Measurements from ENCODE around the gene TIGD3. TPM values are rescaled to one million over a fixed set of nuclear protein-coding genes. Genes with fewer than 3 reads are reported as not detected.

The TIGD3 gene
- total and polyA plus RNA-seq, 7 experiments from 2014 or later: 0.39 to 2.0 (median 1.1) TPM

GRCh38 chr11:65392186-65392829, 37.8 kb downstream of the TIGD3 start:
- H3K27me3 ChIP-seq (ENCODE audit: control insufficient read depth in 2 of 2, insufficient read depth in 2 of 2, low read length in 2 of 2): no peaks in the 10 kb centered on the region
- H3K4me3 ChIP-seq (ENCODE audit: low read length): no peak overlapping the region
- H3K27ac Mint-ChIP-seq: peak overlapping the region in 3 of 9 donors; percentile 43 to 65 (median 48)
- H3K27me3 Mint-ChIP-seq: no peaks in the 10 kb centered on the region
- ChIA-PET CTCF (interaction anchor here (1.9 kb wide), 1 partner anchor 23 kb away, joined by 5 read pairs; no protein-coding TSS in a partner anchor), POLR2A (interaction anchor here (0.6 to 17.2 kb wide), 4 partner anchors 10 to 111 kb away, joined by 3 to 460 read pairs (median 5); partner anchors contain the start of genes MALAT1, NEAT1 and SLC25A45)
- peaks cover 0 to 1% (median 0%) of the 10 kb centered on the region in 11 donors for H3K9me3 Mint-ChIP-seq
- DNase-seq: no peak
- H3K36me3 ChIP-seq (ENCODE audit: control insufficient read depth in 2 of 3, insufficient read depth in 3 of 3, low read length in 3 of 3): peaks cover 0 to 76% (median 11%) of the 10 kb centered on the region in 3 experiments
- H3K36me3 Mint-ChIP-seq: peaks cover 0 to 9% (median 3%) of the 10 kb centered on the region in 5 donors
- no peak overlapping the region for H3K27ac ChIP-seq (ENCODE audit: low read depth, low read length)
- peaks cover 27 to 28% of the 10 kb centered on the region in 2 donors for H3K4me1 ChIP-seq (ENCODE audit: control insufficient read depth in 2 of 2, insufficient read depth in 2 of 2, low read length in 2 of 2)
- H3K4me1 Mint-ChIP-seq: peaks cover 27 to 40% (median 29%) of the 10 kb centered on the region in 7 donors
- H3K4me3 Mint-ChIP-seq: peak overlapping the region in 1 of 10 donors; percentile 39
- intact Hi-C loops (cut with micrococcal nuclease): no loop called here
- ATAC-seq: no peak
- no peaks in the 10 kb centered on the region for H3K9me3 ChIP-seq (ENCODE audit: control insufficient read depth in 2 of 3, low read length in 3 of 3)

- Mint-ChIP-seq H3K4me1 (peaks cover 24 to 36% (median 28%) of the 10 kb centered on the region in 7 donors), H3K36me3 (peaks cover 0 to 10% (median 4%) of the 10 kb centered on the region in 5 donors), H3K27ac (peak overlapping the region in 2 of 9 donors; percentile 48 to 65), H3K27me3 (no peaks in the 10 kb centered on the region), H3K9me3 (peaks cover 0 to 2% (median 0%) of the 10 kb centered on the region in 11 donors), H3K4me3 (peak overlapping the region in 1 of 10 donors; percentile 20)
- H3K4me1 ChIP-seq (ENCODE audit: control insufficient read depth in 2 of 2, insufficient read depth in 2 of 2, low read length in 2 of 2): peaks cover 21 to 25% of the 10 kb centered on the region in 2 donors
- no peak for DNase-seq
- CTCF ChIA-PET: interaction anchor here (1.9 kb wide), 1 partner anchor 23 kb away, joined by 5 read pairs; no protein-coding TSS in a partner anchor
- H3K27ac ChIP-seq (ENCODE audit: low read depth, low read length): no peak overlapping the region
- POLR2A ChIA-PET: interaction anchor here (1.0 to 17.2 kb wide), 3 partner anchors 10 to 111 kb away, joined by 3 to 460 read pairs (median 5); partner anchors contain the start of genes MALAT1, NEAT1 and SLC25A45
- ATAC-seq: no peak
- H3K9me3 ChIP-seq (ENCODE audit: control insufficient read depth in 2 of 3, low read length in 3 of 3): no peaks in the 10 kb centered on the region
- no peaks in the 10 kb centered on the region for H3K27me3 ChIP-seq (ENCODE audit: control insufficient read depth in 2 of 2, insufficient read depth in 2 of 2, low read length in 2 of 2)
- H3K36me3 ChIP-seq (ENCODE audit: control insufficient read depth in 2 of 3, insufficient read depth in 3 of 3, low read length in 3 of 3): peaks cover 0 to 82% (median 13%) of the 10 kb centered on the region in 3 experiments
- intact Hi-C loops (cut with micrococcal nuclease): no loop called here
- no peak overlapping the region for H3K4me3 ChIP-seq (ENCODE audit: low read length)
Measured at GRCh38 chr11:65392899-65393298, 38.3 kb downstream of the TIGD3 start.

DNA sequence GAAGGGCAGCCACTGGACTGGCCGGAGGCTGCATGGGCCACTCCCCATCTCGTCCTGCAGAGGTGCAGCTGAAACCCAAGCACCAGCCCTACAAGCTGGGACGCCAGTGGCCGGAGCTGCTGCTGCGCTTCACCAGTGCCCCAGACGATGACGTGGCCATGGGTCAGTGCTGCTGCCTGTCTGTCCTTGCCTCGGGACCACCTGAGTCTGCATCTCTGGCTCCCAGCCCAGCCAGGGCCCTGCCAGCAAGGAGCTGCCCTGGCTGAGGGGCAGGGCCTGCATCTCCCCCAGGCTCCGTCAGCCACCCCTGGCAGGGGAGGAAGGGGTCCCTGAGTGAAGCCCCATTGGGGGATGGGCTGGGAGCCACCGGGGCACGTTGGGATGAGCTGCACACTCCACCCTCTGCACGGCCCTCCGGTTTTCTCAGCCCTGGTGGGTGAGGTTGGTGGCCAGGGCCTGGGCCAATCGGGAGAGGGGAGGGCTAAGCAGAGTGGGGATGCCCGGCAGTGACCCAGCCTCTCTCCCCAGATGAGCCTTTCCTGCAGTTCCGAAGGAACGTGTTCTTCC, 39.0 kb downstream of the TIGD3 start:
- ATAC-seq: no peak
- no peak for DNase-seq
- Histone ChIP-seq H3K9me3 (ENCODE audit: control insufficient read depth in 2 of 3, low read length in 3 of 3) (no peaks in the 10 kb centered on the region), H3K27ac (ENCODE audit: low read depth, low read length) (no peak overlapping the region), H3K4me1 (ENCODE audit: control insufficient read depth in 2 of 2, insufficient read depth in 2 of 2, low read length in 2 of 2) (peaks cover 14 to 18% of the 10 kb centered on the region in 2 donors), H3K27me3 (ENCODE audit: control insufficient read depth in 2 of 2, insufficient read depth in 2 of 2, low read length in 2 of 2) (no peaks in the 10 kb centered on the region), H3K36me3 (ENCODE audit: control insufficient read depth in 2 of 3, insufficient read depth in 3 of 3, low read length in 3 of 3) (peaks cover 0 to 88% (median 13%) of the 10 kb centered on the region in 3 experiments), H3K4me3 (ENCODE audit: low read length) (no peak overlapping the region)
- intact Hi-C loops (cut with micrococcal nuclease): no loop called here
- peaks cover 17 to 29% (median 21%) of the 10 kb centered on the region in 7 donors for H3K4me1 Mint-ChIP-seq
- H3K9me3 Mint-ChIP-seq: peaks cover 0 to 2% (median 0%) of the 10 kb centered on the region in 11 donors
- CTCF ChIA-PET: interaction anchor here (1.9 kb wide), 1 partner anchor 22 kb away, joined by 5 read pairs; no protein-coding TSS in a partner anchor
- POLR2A ChIA-PET: interaction anchor here (0.7 to 17.2 kb wide), 2 partner anchors 46 to 110 kb away, joined by 3 to 460 read pairs; partner anchors contain the start of gene MALAT1
- H3K27me3 Mint-ChIP-seq: no peaks in the 10 kb centered on the region
- H3K27ac Mint-ChIP-seq: no peak overlapping the region
- H3K36me3 Mint-ChIP-seq: peaks cover 0 to 15% (median 4%) of the 10 kb centered on the region in 5 donors
- H3K4me3 Mint-ChIP-seq: no peak overlapping the region

DNA sequence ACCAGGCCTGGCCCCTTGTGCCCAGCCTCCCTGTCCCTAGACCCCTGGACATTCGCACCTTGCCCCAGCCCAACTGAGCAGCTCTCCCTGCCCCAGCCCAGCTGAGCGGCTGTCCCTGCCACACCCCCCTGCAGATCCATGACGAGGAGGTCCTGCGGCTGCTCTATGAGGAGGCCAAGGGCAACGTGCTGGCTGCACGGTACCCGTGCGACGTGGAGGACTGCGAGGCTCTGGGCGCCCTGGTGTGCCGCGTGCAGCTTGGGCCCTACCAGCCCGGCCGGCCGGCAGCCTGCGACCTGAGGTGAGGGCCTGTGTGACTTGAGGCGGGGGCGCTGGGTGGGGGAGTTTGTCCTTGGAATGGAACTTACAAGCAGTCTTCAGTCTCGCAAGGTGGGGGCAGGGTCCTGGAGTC, 39.6 kb downstream of the TIGD3 start:
- H3K36me3 ChIP-seq (ENCODE audit: control insufficient read depth in 2 of 3, insufficient read depth in 3 of 3, low read length in 3 of 3): peaks cover 0 to 85% (median 13%) of the 10 kb centered on the region in 3 experiments
- H3K4me1 Mint-ChIP-seq: peaks cover 12 to 24% (median 15%) of the 10 kb centered on the region in 7 donors
- ChIA-PET POLR2A (interaction anchor here (0.7 to 17.2 kb wide), 2 partner anchors 47 to 110 kb away, joined by 3 to 460 read pairs; partner anchors contain the start of gene MALAT1), CTCF (interaction anchor here (1.9 kb wide), 1 partner anchor 21 kb away, joined by 5 read pairs; no protein-coding TSS in a partner anchor)
- no peak overlapping the region for H3K27ac ChIP-seq (ENCODE audit: low read depth, low read length)
- no peaks in the 10 kb centered on the region for H3K27me3 ChIP-seq (ENCODE audit: control insufficient read depth in 2 of 2, insufficient read depth in 2 of 2, low read length in 2 of 2)
- DNase-seq: no peak
- no peaks in the 10 kb centered on the region for H3K9me3 ChIP-seq (ENCODE audit: control insufficient read depth in 2 of 3, low read length in 3 of 3)
- H3K36me3 Mint-ChIP-seq: peaks cover 0 to 12% (median 4%) of the 10 kb centered on the region in 5 donors
- no peak overlapping the region for H3K27ac Mint-ChIP-seq
- intact Hi-C loops (cut with micrococcal nuclease): no loop called here
- H3K27me3 Mint-ChIP-seq: no peaks in the 10 kb centered on the region
- no peak overlapping the region for H3K4me3 Mint-ChIP-seq
- no peak overlapping the region for H3K4me3 ChIP-seq (ENCODE audit: low read length)
- ATAC-seq: no peak
- peaks cover 0 to 2% (median 0%) of the 10 kb centered on the region in 11 donors for H3K9me3 Mint-ChIP-seq
- peaks cover 10 to 13% of the 10 kb centered on the region in 2 donors for H3K4me1 ChIP-seq (ENCODE audit: control insufficient read depth in 2 of 2, insufficient read depth in 2 of 2, low read length in 2 of 2)

DNA sequence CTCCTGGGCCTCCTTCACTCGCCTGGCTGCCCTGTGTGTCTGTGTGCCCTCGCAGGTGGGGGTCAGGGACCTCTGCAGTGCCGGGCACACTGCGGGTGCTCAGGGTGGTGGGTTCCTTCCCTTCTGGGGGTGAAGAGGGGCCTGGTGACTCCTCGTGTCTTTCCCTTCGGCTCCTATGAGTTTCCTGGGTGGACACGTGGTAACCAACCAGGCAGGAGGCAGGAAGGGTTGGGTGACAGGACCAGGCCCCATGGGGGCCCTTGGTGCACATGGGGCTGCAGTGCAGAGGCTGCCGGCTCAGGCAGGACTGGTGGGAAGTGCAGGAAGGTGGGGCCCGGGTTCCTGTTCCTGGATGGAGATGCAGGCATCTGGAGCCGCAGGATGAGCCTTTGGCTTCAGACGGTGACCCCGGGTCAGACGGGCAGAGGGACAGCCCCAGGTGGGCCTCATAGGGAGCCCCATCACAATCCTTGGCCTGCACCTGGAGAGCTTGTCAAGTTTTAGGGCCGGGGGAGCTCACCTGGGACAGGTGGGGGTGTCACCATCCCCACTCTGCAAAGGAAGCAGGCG, 41.5 kb downstream of the TIGD3 start:
- peaks cover 0 to 3% of the 10 kb centered on the region in 2 donors for H3K4me1 ChIP-seq (ENCODE audit: control insufficient read depth in 2 of 2, insufficient read depth in 2 of 2, low read length in 2 of 2)
- ChIA-PET CTCF (no interaction called here), POLR2A (interaction anchor here (0.6 to 1.1 kb wide), 3 partner anchors 9 to 131 kb away, joined by 3 to 4 read pairs (median 3); no protein-coding TSS in a partner anchor)
- H3K9me3 Mint-ChIP-seq: peaks cover 0 to 2% (median 0%) of the 10 kb centered on the region in 11 donors
- ATAC-seq (no peak), DNase-seq (no peak)
- intact Hi-C loops (cut with micrococcal nuclease): no loop called here
- H3K4me3 Mint-ChIP-seq: no peak overlapping the region
- H3K27ac ChIP-seq (ENCODE audit: low read depth, low read length): no peak overlapping the region
- no peaks in the 10 kb centered on the region for H3K27me3 Mint-ChIP-seq
- no peaks in the 10 kb centered on the region for H3K9me3 ChIP-seq (ENCODE audit: control insufficient read depth in 2 of 3, low read length in 3 of 3)
- no peak overlapping the region for H3K27ac Mint-ChIP-seq
- peaks cover 0 to 10% (median 4%) of the 10 kb centered on the region in 7 donors for H3K4me1 Mint-ChIP-seq
- H3K36me3 Mint-ChIP-seq: peaks cover 0 to 17% (median 4%) of the 10 kb centered on the region in 5 donors
- peaks cover 0 to 89% (median 13%) of the 10 kb centered on the region in 3 experiments for H3K36me3 ChIP-seq (ENCODE audit: control insufficient read depth in 2 of 3, insufficient read depth in 3 of 3, low read length in 3 of 3)
- no peak overlapping the region for H3K4me3 ChIP-seq (ENCODE audit: low read length)
- no peaks in the 10 kb centered on the region for H3K27me3 ChIP-seq (ENCODE audit: control insufficient read depth in 2 of 2, insufficient read depth in 2 of 2, low read length in 2 of 2)
